ENCODE measurements around the gene SDCBP2. TPM values are rescaled to one million over a fixed set of nuclear protein-coding genes. Genes with fewer than 3 reads are reported as not detected.

Gene SDCBP2
- total and polyA plus RNA-seq, 11 donors, result 0.65 to 4.2 (median 2.1) TPM

DNA sequence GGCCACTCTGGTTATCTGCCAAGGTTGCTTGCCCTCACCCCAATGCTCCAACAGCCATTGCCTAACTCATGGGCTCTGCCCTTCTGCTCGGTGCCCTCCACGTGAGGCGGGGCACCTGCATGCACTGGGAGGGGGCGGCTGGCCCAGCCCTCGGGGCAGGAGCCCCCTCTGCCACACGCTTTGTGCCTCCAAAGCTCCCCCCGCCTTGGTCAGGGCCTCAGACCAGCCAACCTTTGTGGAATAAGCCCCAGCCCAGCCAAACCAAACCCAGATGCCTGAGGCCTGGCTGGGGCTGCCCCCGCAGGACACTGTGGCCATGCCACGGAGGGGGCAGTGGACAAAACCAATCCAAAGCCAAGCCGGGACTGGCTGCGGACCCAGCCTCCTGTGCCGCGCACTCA is 21.4 kb downstream of the SDCBP2 start:
- 88 to 95% (median 94%) methylated on average over 13 of the region's 13 CpGs for WGBS, 4 donors
- no peak for TF ChIP-seq POLR2A (IDR thresholded peaks at IDR 0.05)
- TF ChIP-seq, protein P1, sequence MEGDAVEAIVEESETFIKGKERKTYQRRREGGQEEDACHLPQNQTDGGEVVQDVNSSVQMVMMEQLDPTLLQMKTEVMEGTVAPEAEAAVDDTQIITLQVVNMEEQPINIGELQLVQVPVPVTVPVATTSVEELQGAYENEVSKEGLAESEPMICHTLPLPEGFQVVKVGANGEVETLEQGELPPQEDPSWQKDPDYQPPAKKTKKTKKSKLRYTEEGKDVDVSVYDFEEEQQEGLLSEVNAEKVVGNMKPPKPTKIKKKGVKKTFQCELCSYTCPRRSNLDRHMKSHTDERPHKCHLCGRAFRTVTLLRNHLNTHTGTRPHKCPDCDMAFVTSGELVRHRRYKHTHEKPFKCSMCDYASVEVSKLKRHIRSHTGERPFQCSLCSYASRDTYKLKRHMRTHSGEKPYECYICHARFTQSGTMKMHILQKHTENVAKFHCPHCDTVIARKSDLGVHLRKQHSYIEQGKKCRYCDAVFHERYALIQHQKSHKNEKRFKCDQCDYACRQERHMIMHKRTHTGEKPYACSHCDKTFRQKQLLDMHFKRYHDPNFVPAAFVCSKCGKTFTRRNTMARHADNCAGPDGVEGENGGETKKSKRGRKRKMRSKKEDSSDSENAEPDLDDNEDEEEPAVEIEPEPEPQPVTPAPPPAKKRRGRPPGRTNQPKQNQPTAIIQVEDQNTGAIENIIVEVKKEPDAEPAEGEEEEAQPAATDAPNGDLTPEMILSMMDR (IDR thresholded peaks at IDR 0.05), result no peak
- Histone ChIP-seq H3K27me3 (no peaks in the 10 kb centered on the region), H3K4me1 (no peaks in the 10 kb centered on the region), H3K9me3 (no peaks in the 10 kb centered on the region), H3K36me3 (peaks cover 0 to 15% (median 5%) of the 10 kb centered on the region in 9 donors), H3K4me3 (no peak overlapping the region), H3K27ac (no peak overlapping the region)
- intact Hi-C loops (cut with DNase I), result no loop called here
- ATAC-seq (no peak), DNase-seq (no peak)

DNA sequence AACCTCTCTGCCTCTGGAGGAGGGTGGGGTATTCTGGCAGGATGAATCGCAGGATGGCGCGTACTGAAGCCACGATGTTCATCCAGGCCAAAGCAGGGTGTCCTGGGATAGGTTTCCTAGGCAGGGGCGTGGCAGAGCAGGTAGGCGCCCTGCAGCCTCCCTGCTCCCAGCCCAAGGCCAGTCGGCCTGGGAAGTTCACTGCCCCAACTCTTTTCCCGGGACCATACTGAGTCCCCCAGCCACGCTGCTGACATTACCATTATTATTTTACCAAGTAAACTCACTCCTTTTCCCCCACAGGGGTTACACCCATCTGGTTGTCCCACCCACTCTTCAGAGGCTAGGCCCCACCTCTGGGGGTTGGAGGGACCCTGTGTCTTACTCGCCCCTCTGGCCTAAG is 21.8 kb downstream of the SDCBP2 start:
- ATAC-seq, result no peak
- Histone ChIP-seq H3K27me3 (no peaks in the 10 kb centered on the region), H3K27ac (no peak overlapping the region), H3K4me1 (no peaks in the 10 kb centered on the region), H3K4me3 (no peak overlapping the region), H3K36me3 (peaks cover 0 to 15% (median 5%) of the 10 kb centered on the region in 9 donors), H3K9me3 (no peaks in the 10 kb centered on the region)
- TF ChIP-seq, protein P1 (IDR thresholded peaks at IDR 0.05), result no peak
- no peak for TF ChIP-seq POLR2A (IDR thresholded peaks at IDR 0.05)
- DNase-seq, result no peak
- WGBS, 4 donors, result 86 to 94% (median 91%) methylated on average over 10 of the region's 10 CpGs
- intact Hi-C loops (cut with DNase I), result no loop called here

DNA sequence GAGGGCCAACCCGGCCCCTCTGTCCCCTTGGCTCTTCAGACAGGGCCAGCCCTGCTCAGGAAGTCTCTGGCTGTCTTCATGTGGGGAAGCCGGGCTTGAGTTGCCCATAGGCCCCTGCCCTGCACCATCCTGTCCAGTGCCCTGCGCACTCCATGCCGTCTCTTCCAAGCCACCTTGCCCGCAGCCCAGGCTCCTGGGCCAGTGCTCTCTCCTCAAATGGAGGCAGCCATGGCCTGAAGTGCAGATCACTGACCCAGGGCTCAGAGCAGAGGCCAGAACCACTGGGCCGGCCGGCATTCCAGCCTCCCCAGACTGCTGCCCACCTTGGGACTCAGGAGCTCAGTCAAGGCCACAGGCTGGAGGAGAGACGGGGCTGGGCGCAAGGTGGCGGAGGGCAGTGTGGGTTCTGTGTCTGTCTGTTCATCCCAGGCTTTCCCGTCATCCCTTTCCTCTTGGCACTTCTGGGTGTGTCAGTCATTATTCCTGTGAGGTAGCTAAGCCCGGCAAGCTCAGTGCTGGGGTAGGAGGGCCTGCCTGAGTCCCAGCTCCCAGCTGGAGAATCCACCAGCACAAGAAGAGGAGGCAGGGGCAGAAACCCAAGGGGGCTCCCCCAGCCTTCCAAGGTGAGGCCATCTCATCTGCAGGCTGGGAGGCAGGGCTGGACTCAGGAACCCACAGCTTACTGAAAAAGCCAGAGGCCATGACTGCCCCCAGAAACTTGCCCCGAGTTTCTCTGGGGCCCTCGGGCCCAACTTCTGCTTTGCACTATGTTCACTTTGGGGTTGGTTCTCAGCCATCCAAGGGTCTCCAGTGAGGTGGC is 22.4 kb downstream of the SDCBP2 start:
- no peak for DNase-seq
- Histone ChIP-seq H3K36me3 (peaks cover 0 to 15% (median 5%) of the 10 kb centered on the region in 9 donors), H3K4me1 (no peaks in the 10 kb centered on the region), H3K27me3 (no peaks in the 10 kb centered on the region), H3K9me3 (no peaks in the 10 kb centered on the region), H3K27ac (no peak overlapping the region), H3K4me3 (no peak overlapping the region)
- no peak for ATAC-seq
- TF ChIP-seq, protein P1 (IDR thresholded peaks at IDR 0.05), result no peak
- intact Hi-C loops (cut with DNase I), result no loop called here
- WGBS, 4 donors, result 82 to 90% (median 86%) methylated on average over 13 to 14 of the region's 14 CpGs

DNA sequence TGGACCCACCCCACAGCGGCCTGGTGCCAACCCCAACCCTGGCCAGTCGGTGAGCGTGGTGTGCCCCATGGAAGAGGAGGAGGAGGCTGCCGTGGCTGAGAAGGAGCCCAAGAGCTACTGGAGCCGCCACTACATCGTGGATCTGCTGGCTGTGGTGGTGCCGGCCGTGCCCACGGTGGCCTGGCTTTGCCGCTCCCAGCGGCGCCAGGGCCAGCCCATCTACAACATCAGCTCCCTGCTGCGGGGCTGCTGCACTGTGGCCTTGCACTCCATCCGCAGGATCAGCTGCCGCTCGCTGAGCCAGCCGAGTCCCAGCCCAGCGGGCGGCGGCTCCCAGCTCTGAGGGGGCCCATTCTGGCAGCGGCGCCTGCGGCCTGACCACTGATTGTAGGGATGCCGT is 23.2 kb downstream of the SDCBP2 start:
- Histone ChIP-seq H3K4me3 (no peak overlapping the region), H3K9me3 (no peaks in the 10 kb centered on the region), H3K36me3 (peaks cover 0 to 22% (median 8%) of the 10 kb centered on the region in 9 donors), H3K27ac (no peak overlapping the region), H3K4me1 (peaks cover 0 to 7% (median 0%) of the 10 kb centered on the region in 12 donors), H3K27me3 (no peaks in the 10 kb centered on the region)
- ATAC-seq (no peak), DNase-seq (no peak)
- 90 to 93% (median 91%) methylated on average over 19 to 24 of the region's 24 CpGs for WGBS, 4 donors
- intact Hi-C loops (cut with DNase I), result no loop called here
- no peak for TF ChIP-seq POLR2A (IDR thresholded peaks at IDR 0.05)
- TF ChIP-seq, protein P1 (IDR thresholded peaks at IDR 0.05), result no peak

Data from heart left ventricle (tissue), 16 donors.